ENCODE results near the gene ITPR3.

Gene ITPR3

GRCh38 chr6:33740204-33740608 is 119.1 kb downstream of the ITPR3 start:
- DNase-seq = no peak

GRCh38 chr6:33740794-33741193 is 119.7 kb downstream of the ITPR3 start:
- no peak for DNase-seq

- no peak for DNase-seq
Measured at GRCh38 chr6:33742092-33742491, 121.0 kb downstream of the ITPR3 start.

GRCh38 chr6:33742837-33743236 is 121.7 kb downstream of the ITPR3 start:
- DNase-seq = no peak

- DNase-seq = peak; percentile 98
Measured at GRCh38 chr6:33744001-33744848, 123.1 kb downstream of the ITPR3 start.

GRCh38 chr6:33744895-33745546 is 123.9 kb downstream of the ITPR3 start:
- DNase-seq = peak; percentile 80

GRCh38 chr6:33745548-33745947 is 124.4 kb downstream of the ITPR3 start:
- DNase-seq = peak; percentile 46
